HL-60 (cell line): Measurements from ENCODE around the gene BEGAIN.

Experiments used
- DNase-seq, 2 experiments: peaks; one replicate each; pipeline ENCODE4 v3.0.0-alpha.2; 2010 to 2020; ENCODE audit warnings: low read depth in 1 of 2, low spot score in 1 of 2
- H3K27ac ChIP-seq: fragments of 250-450 bp; sonication (Bioruptor Pico); replicated peaks from 2 replicates; pipeline ENCODE4 v1.5.1; 2020; ENCODE audit warnings: mild to moderate bottlenecking, moderate library complexity
- H3K27me3 ChIP-seq: fragments of 250-450 bp; sonication (Bioruptor Pico); 2 replicates; pipeline ENCODE4 v1.5.1; 2021; ENCODE audit warnings: mild to moderate bottlenecking, moderate library complexity; ENCODE audit not compliant: insufficient read depth, poor library complexity, severe bottlenecking
- H3K4me3 ChIP-seq: replicated peaks from 2 replicates; pipeline ENCODE4 v1.5.1; 2011; ENCODE audit warnings: mild to moderate bottlenecking, control low read depth, low read length; ENCODE audit not compliant: insufficient read depth
- CTCF ChIP-seq: IDR thresholded peaks from one replicate; pipeline ENCODE4 v1.5.1; 2011; ENCODE audit warnings: low read length, control low read depth, inconsistent platforms; ENCODE audit not compliant: insufficient read depth
- GABPA ChIP-seq: IDR thresholded peaks from 2 replicates; pipeline ENCODE4 v1.6.1; 2012; ENCODE audit warnings: low read depth
- POLR2AphosphoS5 ChIP-seq: IDR thresholded peaks from 2 replicates; pipeline ENCODE4 v1.6.1; 2012; ENCODE audit warnings: low read depth
- REST ChIP-seq: IDR thresholded peaks from 2 replicates; pipeline ENCODE4 v1.6.1; 2012; ENCODE audit warnings: low read depth; ENCODE audit not compliant: insufficient replicate concordance
- SPI1 ChIP-seq: IDR thresholded peaks from 2 replicates; pipeline ENCODE4 v1.6.1; 2012; ENCODE audit warnings: low read depth, mild to moderate bottlenecking, borderline replicate concordance

BEGAIN gene

DNA sequence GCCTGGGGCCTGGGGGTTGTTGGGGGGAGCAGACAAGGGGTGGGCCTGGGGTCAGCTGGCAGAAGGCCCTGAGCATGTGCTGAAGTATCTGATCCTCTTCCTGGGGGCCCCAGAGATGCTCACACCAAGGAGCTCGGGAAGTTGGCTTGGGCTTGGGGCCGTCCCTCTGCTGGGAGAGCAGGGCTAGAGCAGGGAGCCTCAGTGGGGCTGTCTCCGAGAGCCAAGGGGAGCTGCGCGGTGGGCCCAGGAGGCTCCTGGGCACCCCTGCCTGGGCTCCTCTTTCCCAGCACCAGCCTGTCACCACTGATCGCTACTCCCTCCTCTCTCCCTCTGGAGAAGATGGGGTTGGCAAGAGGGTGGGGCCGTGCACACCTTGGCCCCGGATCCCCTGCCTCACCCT lies 28.3 kb downstream of the BEGAIN start:
- DNase-seq = no peak
- Histone ChIP-seq H3K27me3 (no peaks in the 10 kb centered on the region), H3K27ac (no peak overlapping the region), H3K4me3 (no peak overlapping the region)
- TF ChIP-seq POLR2AphosphoS5 (no peak), SPI1 (no peak), REST (no peak)

GRCh38 chr14:100558226-100558625 lies 29.0 kb downstream of the BEGAIN start:
- DNase-seq = no peak
- TF ChIP-seq GABPA = no peak
- Histone ChIP-seq H3K27me3 (no peaks in the 10 kb centered on the region), H3K4me3 (no peak overlapping the region), H3K27ac (no peak overlapping the region)

DNA sequence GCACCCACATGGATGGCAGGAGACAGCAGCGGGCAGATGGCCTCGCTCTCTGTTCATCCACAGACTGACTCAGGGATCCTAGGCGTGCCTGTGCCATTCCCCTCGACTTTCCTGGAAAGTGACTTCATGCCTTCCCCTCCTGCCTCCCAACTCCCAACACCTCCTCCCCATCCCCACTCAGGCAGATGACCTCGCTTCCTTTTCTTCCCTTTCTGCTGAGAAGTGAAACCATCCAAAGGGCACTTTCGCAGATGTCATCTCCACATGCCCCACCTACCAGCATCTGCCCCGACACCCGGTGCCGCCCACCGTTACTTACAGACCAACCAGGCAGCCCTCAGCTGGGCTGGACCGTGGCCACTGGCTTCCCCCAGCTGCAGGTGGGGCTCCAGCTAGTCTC lies 29.6 kb downstream of the BEGAIN start:
- DNase-seq = peak in 1 of 2 experiments; percentile 61
- no peak overlapping the region for H3K27ac ChIP-seq

GRCh38 chr14:100556936-100557505 lies 30.2 kb downstream of the BEGAIN start:
- no peak for DNase-seq
- Histone ChIP-seq H3K27ac (no peak overlapping the region), H3K27me3 (no peaks in the 10 kb centered on the region), H3K4me3 (no peak overlapping the region)
- TF ChIP-seq POLR2AphosphoS5 (no peak), CTCF (no peak), SPI1 (no peak), GABPA (no peak), REST (no peak)

More for the DNA sequence above, 29.6 kb downstream of the BEGAIN start:
- TF ChIP-seq CTCF = no peak
- no peak for TF ChIP-seq GABPA
- Histone ChIP-seq H3K27me3 (no peaks in the 10 kb centered on the region), H3K4me3 (no peak overlapping the region)

- DNase-seq = no peak
- H3K27me3 ChIP-seq = no peaks in the 10 kb centered on the region
- H3K27ac ChIP-seq = no peak overlapping the region
- no peak overlapping the region for H3K4me3 ChIP-seq
- TF ChIP-seq REST (no peak), POLR2AphosphoS5 (no peak), CTCF (no peak), SPI1 (no peak), GABPA (no peak)
Measured at GRCh38 chr14:100556140-100556475, 31.1 kb downstream of the BEGAIN start.
